NCI-H2196 treated with DMSO at 0.1 percent for 48 hours (cell line): ENCODE results near the gene FBXW7.
"Not testable (repeated sequence)": the region's sequence is repeated elsewhere in the genome, so short reads cannot be mapped to it uniquely, and the experiment has no call there.

Experiments
- DNase-seq: peaks from one replicate; lab custom pipeline; 2025; ENCODE audit not compliant: unreplicated experiment; lab: John Stamatoyannopoulos, UW

FBXW7 gene

DNA sequence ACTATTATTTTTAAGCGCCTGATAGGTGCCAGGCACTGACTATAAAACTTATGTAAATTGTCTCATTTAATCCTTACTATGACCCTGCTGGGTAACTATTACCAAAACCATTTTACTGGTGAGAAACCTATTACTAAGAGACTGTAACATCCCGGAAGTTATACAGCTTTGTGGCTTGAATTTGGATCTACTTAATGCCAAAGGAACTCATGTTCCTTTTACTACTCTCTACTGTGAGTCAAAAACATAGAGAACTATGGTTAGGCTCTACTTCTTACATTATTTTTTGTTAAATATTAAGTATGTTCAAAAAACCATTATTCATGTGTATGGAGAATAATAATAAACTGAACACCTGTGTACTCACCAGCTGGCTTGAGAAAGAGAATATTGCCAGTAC, 14.8 kb upstream of the FBXW7 start:
- DNase-seq: not testable (repeated sequence)

- DNase-seq: no peak
Observed at GRCh38 chr4:152545088-152545487, 9.2 kb upstream of the FBXW7 start.

DNA sequence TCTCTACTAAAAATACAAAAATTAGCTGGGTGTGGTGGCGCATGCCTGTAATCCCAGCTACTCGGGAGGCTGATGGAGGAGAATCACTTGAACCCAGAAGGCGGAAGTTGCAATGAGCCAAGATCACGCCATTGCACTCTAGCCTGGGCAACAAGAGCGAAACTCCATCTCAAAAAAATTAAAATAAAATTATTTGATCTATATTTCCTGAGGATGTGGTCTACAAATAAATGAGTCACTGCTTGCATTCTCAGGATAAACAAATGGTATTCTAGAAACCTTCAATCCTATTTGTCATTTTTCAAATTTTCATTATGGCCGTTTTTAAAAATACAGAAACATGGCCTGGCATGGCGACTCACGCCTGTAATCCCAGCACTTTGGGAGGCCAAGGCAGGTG, 8.6 kb upstream of the FBXW7 start:
- not testable (repeated sequence) for DNase-seq

- no peak for DNase-seq
Observed at GRCh38 chr4:152540941-152541340, 5.0 kb upstream of the FBXW7 start.

DNA sequence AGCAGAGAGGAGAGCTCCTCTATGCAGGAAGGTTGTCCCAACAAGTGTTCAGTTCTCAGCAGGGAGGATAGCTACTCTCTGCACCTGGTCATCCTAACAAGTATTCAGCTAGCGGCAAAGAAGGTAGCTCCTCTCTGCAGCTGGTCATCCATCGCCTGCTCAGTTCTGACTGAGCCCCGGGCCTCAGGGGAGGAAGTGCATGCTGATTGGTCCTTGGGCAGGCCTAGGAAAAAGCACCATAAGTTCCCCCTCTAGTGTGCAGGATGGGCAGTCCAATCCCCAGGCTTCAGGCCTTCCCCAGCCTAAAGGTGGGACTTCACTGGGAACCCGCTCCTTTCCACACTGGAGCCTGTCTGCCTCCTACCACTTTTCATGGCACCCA, 4.4 kb upstream of the FBXW7 start:
- DNase-seq: no peak

GRCh38 chr4:152539556-152540292, 3.8 kb upstream of the FBXW7 start:
- no peak for DNase-seq

- no peak for DNase-seq
Observed at GRCh38 chr4:152537881-152538280, 2.0 kb upstream of the FBXW7 start.

GRCh38 chr4:152536545-152537182, 772 bp upstream of the FBXW7 start:
- no peak for DNase-seq

GRCh38 chr4:152535360-152535902, 461 bp downstream of the FBXW7 start:
- no peak for DNase-seq

DNA sequence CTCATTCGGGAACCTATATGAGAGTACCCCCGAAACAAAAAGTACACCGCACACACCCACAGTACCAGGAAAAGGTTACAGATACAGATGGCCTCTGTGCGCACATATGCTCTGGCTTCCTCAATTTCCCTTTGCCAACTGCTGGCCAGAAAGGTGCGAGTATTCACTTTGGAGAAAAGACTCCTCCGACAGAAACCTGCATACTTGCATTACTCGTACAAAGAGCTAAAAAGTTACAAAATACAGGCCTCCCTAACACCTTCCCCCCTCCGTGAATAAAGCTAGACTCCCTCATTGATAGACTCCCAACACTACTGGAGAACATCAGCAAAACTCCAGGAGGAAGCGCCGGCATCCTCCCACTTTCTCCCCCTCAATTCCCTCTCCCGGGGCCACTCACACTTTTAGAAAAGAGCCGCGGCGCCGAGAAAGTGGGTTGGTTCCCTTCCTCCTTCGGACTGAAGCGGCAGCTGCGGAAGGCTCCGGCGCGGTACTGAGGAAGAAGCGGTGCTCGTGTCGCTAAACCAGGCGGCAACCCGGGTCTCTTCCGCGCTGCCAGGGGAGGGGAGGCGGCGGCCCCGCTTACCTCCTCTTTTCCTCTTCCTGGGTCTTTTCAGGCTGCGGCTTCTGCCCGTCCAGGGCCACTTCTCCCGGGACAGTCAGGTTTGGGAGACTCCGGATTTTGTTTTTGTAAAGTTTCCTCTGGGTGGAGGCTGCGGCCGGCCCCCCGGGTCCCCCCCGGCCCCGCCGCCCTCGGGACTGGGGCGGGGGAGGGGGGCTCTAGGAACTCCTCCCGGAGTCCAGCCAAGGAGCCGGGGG, 1.1 kb downstream of the FBXW7 start:
- no peak for DNase-seq

DNA sequence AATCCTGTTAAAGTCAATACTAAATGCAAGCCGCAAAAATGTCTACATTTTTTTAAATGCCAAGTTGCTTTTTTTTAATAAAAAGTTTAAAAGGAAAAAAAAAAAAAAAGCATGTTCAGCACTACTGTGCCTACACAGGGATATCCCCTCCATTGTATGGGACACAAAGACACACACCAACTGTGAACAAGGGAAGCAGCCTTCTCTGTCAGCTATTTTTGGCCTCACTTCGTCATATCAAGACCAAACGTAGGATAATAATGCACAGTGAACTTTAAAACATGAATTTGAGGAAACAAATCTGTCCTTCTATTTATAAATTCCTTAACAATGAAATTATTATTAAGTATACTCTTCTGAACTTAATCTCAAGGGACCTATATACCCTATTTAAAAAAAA, 4.4 kb downstream of the FBXW7 start:
- no peak for DNase-seq

DNA sequence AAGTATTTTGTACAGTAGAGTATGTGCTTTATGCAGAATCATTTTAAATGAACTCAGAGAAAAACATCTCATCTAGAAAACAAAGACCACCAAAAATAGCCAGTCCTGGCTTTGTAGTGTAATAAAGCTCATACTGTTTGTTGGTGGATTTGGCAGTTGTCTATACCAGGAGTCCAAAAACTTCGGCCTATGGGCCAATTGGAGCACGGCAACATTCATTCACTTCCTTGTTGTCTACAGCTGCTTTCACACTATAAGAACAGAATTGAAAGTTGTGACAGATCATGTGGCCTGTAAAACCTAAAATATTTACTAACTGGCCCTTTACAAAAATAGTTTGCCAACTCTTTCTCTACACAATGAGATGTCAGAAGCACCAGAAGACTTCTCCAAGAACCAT, 5.3 kb downstream of the FBXW7 start:
- DNase-seq: no peak

GRCh38 chr4:152529880-152530279, 6.0 kb downstream of the FBXW7 start:
- DNase-seq: no peak

GRCh38 chr4:152528060-152528459, 7.8 kb downstream of the FBXW7 start:
- no peak for DNase-seq

DNA sequence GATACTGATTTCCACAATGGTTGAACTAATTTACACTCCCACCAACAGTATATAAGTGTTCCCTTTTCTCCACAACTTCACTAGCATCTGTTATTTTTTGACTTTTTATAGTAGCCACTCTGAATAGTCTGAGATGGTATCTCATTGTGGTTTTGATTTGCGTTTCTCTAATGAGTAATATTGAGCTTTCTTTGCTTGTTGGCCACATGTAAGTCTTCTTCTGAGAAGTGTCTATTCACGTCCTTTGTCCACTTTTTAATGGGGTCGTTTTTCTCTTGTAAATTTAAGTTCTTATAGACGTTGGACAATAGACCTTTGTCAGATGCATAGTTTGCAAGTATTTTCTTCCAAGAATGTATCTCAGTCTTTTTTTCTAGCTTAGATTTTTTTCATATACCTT, 10.0 kb downstream of the FBXW7 start:
- no peak for DNase-seq

GRCh38 chr4:152524427-152524826, 11.5 kb downstream of the FBXW7 start:
- no peak for DNase-seq

- DNase-seq: no peak
Observed at GRCh38 chr4:152523731-152524130, 12.2 kb downstream of the FBXW7 start.

- no peak for DNase-seq
Observed at GRCh38 chr4:152522754-152523153, 13.1 kb downstream of the FBXW7 start.

DNA sequence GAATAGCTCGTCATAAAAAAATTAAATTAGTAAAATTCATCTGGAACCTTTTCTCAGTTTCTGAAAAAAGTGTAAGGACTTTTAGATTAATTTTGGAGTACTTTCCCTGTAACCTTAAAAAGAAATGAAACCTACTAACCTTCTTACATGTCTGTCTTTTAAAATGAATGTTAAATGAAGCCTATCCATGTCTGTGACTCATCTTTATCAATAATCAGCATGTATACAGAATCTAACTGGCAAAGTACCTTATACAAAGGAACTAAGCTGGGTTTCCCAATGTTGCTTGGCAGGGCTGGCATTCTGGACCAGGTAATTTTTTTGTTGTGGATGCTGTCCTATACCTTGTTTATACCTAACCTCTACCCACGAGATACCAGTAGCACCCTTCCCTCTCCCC, 13.6 kb downstream of the FBXW7 start:
- DNase-seq: no peak

- DNase-seq: no peak
Observed at GRCh38 chr4:152516156-152516555, 19.7 kb downstream of the FBXW7 start.

- no peak for DNase-seq
Observed at GRCh38 chr4:152515678-152516077, 20.2 kb downstream of the FBXW7 start.

GRCh38 chr4:152514356-152514755, 21.5 kb downstream of the FBXW7 start:
- DNase-seq: no peak
